ENCODE data around the gene B3GALT6. TPM values are rescaled to one million over a fixed set of nuclear protein-coding genes. Genes with fewer than 3 reads are reported as not detected.

B3GALT6 gene
- total RNA-seq, 1 experiment from 2014 or later = 27.1 TPM

DNA sequence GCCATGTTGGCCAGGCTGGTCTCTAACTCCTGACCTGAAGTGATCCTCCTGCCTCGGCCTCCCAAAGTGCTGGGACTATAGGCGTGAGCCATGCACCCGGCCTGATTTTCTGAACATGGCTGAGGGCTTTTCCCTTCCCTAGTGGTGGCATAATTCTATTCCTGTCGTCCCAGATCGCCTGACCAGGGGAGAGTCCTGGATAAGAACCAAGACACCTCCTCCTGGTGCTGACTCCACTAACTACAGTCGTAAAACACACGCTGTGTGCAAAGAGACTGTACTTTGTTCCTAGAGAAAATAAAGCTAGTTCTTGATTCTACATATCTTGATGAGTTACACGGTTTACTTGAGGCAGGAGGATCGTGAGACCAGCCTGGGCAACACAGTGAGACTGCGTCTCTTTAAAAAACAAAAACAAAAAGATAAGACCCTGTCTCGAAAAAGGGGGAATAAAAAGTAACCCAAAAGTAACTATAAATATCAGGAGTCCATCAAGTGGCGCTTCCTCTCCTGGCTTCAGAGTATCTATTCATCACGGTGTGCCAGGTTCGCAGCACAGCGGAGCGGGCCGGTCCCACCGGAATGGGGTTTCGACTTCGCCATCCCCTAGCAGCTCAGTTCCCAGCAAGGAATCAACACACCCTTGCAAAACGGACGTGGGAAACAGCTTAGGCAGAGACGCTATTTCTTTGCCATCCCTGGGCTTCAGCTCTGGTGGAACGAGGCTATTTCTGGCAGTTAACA is 1.2 kb upstream of the B3GALT6 start:
- peak overlapping the region; percentile 43 for H3K9ac ChIP-seq (ENCODE audit: extremely low read depth, insufficient read length, low read length)
- H2BK12ac ChIP-seq (ENCODE audit: insufficient read length, low read depth, low read length) = no peak overlapping the region
- peaks cover 6% of the 10 kb centered on the region for H3K23me2 ChIP-seq (ENCODE audit: insufficient read length, low read depth, low read length, poor library complexity, severe bottlenecking)
- Mint-ChIP-seq H3K4me1 (peaks cover 15 to 21% of the 10 kb centered on the region in 2 experiments), H3K27ac (peak overlapping the region; percentile 58 to 93 (median 62); a peak in 3 of 7 replicates), H3K36me3 (ENCODE audit: insufficient read depth in 1 of 3, low read depth in 3 of 3) (peaks cover 19 to 45% (median 44%) of the 10 kb centered on the region in 3 experiments), H3K9me3 (peaks cover 0 to 4% of the 10 kb centered on the region in 2 experiments; a peak in 1 of 5 replicates), H3K4me3 (peak overlapping the region; percentile 90 to 93), H3K27me3 (ENCODE audit: low read depth) (no peaks in the 10 kb centered on the region)
- H2AFZ ChIP-seq (ENCODE audit: low read length) = no peak overlapping the region
- H3K4me2 ChIP-seq (ENCODE audit: insufficient read depth, insufficient read length, low read length) = peak overlapping the region; percentile 71
- H4K8ac ChIP-seq (replicated peaks; ENCODE audit: insufficient read length, low read depth, low read length) = no peak overlapping the region
- H4K5ac ChIP-seq (ENCODE audit: insufficient read length, low read depth, low read length) = no peak overlapping the region
- H3T11ph ChIP-seq (ENCODE audit: low read length) = no peak overlapping the region
- H3K27ac ChIP-seq (ENCODE audit: insufficient read length, low read depth, low read length) = no peak overlapping the region
- no peak overlapping the region for H2BK20ac ChIP-seq (ENCODE audit: low read depth, low read length, poor library complexity, severe bottlenecking)
- H2BK120ac ChIP-seq (ENCODE audit: low read depth, low read length, poor library complexity, severe bottlenecking) = no peak overlapping the region
- no peaks in the 10 kb centered on the region for H4K20me1 ChIP-seq (ENCODE audit: control insufficient read depth, insufficient read depth, insufficient read length)
- H2BK5ac ChIP-seq (ENCODE audit: insufficient read length, low read length) = no peak overlapping the region
- H3K23ac ChIP-seq (ENCODE audit: insufficient read length, low read depth, low read length) = no peak overlapping the region
- H3K4me1 ChIP-seq (ENCODE audit: insufficient read depth, low read length) = no peaks in the 10 kb centered on the region
- DNase-seq = no peak
- no peak overlapping the region for H2BK15ac ChIP-seq (ENCODE audit: low read depth, low read length)
- WGBS (ENCODE audit: extremely low coverage, insufficient read length, low lambda C conversion rate) = no CpG with 5 or more reads among the region's 24 CpGs
- no peaks in the 10 kb centered on the region for H3K9me3 ChIP-seq (ENCODE audit: control insufficient read depth, low read depth, low read length)
- no peak overlapping the region for H3K4ac ChIP-seq (ENCODE audit: low read depth, low read length)
- H3K79me1 ChIP-seq (ENCODE audit: insufficient read depth, low read depth, low read length, poor library complexity, severe bottlenecking) = peaks cover 2% of the 10 kb centered on the region
- no peak overlapping the region for H2AK5ac ChIP-seq (ENCODE audit: insufficient read length, low read length)
- no peak overlapping the region for H4K91ac ChIP-seq (ENCODE audit: insufficient read length, low read depth, low read length)
- TF ChIP-seq, protein P1, sequence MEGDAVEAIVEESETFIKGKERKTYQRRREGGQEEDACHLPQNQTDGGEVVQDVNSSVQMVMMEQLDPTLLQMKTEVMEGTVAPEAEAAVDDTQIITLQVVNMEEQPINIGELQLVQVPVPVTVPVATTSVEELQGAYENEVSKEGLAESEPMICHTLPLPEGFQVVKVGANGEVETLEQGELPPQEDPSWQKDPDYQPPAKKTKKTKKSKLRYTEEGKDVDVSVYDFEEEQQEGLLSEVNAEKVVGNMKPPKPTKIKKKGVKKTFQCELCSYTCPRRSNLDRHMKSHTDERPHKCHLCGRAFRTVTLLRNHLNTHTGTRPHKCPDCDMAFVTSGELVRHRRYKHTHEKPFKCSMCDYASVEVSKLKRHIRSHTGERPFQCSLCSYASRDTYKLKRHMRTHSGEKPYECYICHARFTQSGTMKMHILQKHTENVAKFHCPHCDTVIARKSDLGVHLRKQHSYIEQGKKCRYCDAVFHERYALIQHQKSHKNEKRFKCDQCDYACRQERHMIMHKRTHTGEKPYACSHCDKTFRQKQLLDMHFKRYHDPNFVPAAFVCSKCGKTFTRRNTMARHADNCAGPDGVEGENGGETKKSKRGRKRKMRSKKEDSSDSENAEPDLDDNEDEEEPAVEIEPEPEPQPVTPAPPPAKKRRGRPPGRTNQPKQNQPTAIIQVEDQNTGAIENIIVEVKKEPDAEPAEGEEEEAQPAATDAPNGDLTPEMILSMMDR (conservative IDR thresholded peaks at IDR 0.05) = peak; percentile 40; the same call in 2 of the 3 replicates
- H3K18ac ChIP-seq (ENCODE audit: insufficient read length, low read depth, low read length) = no peak overlapping the region
- peaks cover 2% of the 10 kb centered on the region; the same call in 1 of the 2 replicates for H3K79me2 ChIP-seq (ENCODE audit: insufficient read depth, low read length)
- H3K27me3 ChIP-seq (ENCODE audit: insufficient read depth, low read length) = no peaks in the 10 kb centered on the region
- H3K14ac ChIP-seq (ENCODE audit: insufficient read depth, low read length) = no peak overlapping the region
- no peak overlapping the region for H3K56ac ChIP-seq (ENCODE audit: insufficient read length, low read depth, low read length)

Measured in H9 (cell line).